HG02623 (cell line): Measurements from ENCODE around the gene SLC25A27.

ENCODE experiments used
- ATAC-seq: cut with Tn5 transposase; IDR thresholded peaks from one replicate; pipeline ENCODE4 v1.9.1; 2021; ENCODE audit warnings: moderate library complexity; ENCODE audit not compliant: unreplicated experiment

Gene SLC25A27

GRCh38 chr6:46651006-46651405 is 1.8 kb upstream of the SLC25A27 start:
- ATAC-seq: no peak

- ATAC-seq: no peak
These were observed 959 bp upstream of the SLC25A27 start for GRCh38 chr6:46651816-46652215.

- no peak for ATAC-seq
These were observed 558 bp upstream of the SLC25A27 start for GRCh38 chr6:46652232-46652602.

- ATAC-seq: no peak
These were observed 842 bp downstream of the SLC25A27 start for GRCh38 chr6:46653439-46654195.

GRCh38 chr6:46655803-46656202 is 3.0 kb downstream of the SLC25A27 start:
- no peak for ATAC-seq

- no peak for ATAC-seq
These were observed 4.9 kb downstream of the SLC25A27 start for GRCh38 chr6:46657642-46658041.

- no peak for ATAC-seq
These were observed 8.7 kb downstream of the SLC25A27 start for GRCh38 chr6:46661483-46661882.

GRCh38 chr6:46667377-46667776 is 14.6 kb downstream of the SLC25A27 start:
- no peak for ATAC-seq

GRCh38 chr6:46674410-46674809 is 21.6 kb downstream of the SLC25A27 start:
- no peak for ATAC-seq

GRCh38 chr6:46676604-46677313 is 24.0 kb downstream of the SLC25A27 start:
- no peak for ATAC-seq

- ATAC-seq: no peak
These were observed 24.5 kb downstream of the SLC25A27 start for GRCh38 chr6:46677314-46677654.

GRCh38 chr6:46684771-46685170 is 32.0 kb downstream of the SLC25A27 start:
- no peak for ATAC-seq

- no peak for ATAC-seq
These were observed 34.9 kb downstream of the SLC25A27 start, which contains the start of gene TDRD6 for GRCh38 chr6:46687619-46688097. TDRD6 (plus strand) TSS chr6:46687885; CDS start chr6:46688129, 244 bp downstream.

GRCh38 chr6:46688117-46688965 is 35.6 kb downstream of the SLC25A27 start:
- ATAC-seq: no peak

- ATAC-seq: no peak
These were observed 36.2 kb downstream of the SLC25A27 start for GRCh38 chr6:46688966-46689335.

- ATAC-seq: no peak
These were observed 36.9 kb downstream of the SLC25A27 start for GRCh38 chr6:46689657-46690056.

GRCh38 chr6:46690141-46690755 is 37.5 kb downstream of the SLC25A27 start:
- no peak for ATAC-seq

GRCh38 chr6:46690911-46691451 is 38.2 kb downstream of the SLC25A27 start:
- no peak for ATAC-seq

- ATAC-seq: no peak
These were observed 47.2 kb downstream of the SLC25A27 start for GRCh38 chr6:46699970-46700369.

GRCh38 chr6:46704562-46704961 is 51.8 kb downstream of the SLC25A27 start:
- no peak for ATAC-seq

- ATAC-seq: no peak
These were observed 53.7 kb downstream of the SLC25A27 start for GRCh38 chr6:46706464-46706863.
